ENCODE results near the gene XXYLT1. TPM values are rescaled to one million over a fixed set of nuclear protein-coding genes. Genes with fewer than 3 reads are reported as not detected.

The XXYLT1 gene
- total and polyA plus RNA-seq, 9 of the 15 experiments (the other 6 are each of a cell fraction or from before 2014, with no cell fraction given) = 1.9 to 18.9 (median 15.0) TPM

DNA sequence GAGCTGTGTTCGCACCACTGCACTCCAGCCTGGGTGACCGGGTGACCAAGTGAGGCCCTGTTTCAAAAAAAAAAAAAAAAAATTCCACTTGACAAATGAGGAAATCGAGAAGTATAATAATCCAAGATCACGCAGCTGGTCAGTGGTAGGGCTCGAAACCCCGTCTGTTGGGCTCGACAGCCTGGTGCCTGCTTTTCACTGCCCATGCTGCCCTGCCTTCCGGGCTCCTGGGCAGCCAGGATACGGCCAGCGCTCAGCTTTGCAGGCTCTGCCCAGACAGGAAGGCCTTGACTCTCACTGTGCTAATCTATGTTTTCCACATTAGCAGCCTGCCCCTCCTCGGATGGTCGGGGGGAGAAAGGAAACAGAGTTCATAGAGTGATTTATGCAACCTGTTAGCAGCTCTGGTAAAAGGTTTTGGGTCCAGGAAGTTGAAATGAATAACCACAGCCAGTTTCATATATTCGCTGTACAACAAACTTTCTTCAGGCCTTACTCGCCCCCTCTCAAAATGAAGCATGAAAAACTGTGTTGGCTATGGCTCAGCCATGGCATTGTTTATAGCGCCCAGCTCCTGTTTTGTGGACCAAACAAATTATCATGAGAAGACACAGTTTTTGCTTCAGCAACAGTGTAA, 108.8 kb downstream of the XXYLT1 start (continued):
- TF ChIP-seq, protein P1, sequence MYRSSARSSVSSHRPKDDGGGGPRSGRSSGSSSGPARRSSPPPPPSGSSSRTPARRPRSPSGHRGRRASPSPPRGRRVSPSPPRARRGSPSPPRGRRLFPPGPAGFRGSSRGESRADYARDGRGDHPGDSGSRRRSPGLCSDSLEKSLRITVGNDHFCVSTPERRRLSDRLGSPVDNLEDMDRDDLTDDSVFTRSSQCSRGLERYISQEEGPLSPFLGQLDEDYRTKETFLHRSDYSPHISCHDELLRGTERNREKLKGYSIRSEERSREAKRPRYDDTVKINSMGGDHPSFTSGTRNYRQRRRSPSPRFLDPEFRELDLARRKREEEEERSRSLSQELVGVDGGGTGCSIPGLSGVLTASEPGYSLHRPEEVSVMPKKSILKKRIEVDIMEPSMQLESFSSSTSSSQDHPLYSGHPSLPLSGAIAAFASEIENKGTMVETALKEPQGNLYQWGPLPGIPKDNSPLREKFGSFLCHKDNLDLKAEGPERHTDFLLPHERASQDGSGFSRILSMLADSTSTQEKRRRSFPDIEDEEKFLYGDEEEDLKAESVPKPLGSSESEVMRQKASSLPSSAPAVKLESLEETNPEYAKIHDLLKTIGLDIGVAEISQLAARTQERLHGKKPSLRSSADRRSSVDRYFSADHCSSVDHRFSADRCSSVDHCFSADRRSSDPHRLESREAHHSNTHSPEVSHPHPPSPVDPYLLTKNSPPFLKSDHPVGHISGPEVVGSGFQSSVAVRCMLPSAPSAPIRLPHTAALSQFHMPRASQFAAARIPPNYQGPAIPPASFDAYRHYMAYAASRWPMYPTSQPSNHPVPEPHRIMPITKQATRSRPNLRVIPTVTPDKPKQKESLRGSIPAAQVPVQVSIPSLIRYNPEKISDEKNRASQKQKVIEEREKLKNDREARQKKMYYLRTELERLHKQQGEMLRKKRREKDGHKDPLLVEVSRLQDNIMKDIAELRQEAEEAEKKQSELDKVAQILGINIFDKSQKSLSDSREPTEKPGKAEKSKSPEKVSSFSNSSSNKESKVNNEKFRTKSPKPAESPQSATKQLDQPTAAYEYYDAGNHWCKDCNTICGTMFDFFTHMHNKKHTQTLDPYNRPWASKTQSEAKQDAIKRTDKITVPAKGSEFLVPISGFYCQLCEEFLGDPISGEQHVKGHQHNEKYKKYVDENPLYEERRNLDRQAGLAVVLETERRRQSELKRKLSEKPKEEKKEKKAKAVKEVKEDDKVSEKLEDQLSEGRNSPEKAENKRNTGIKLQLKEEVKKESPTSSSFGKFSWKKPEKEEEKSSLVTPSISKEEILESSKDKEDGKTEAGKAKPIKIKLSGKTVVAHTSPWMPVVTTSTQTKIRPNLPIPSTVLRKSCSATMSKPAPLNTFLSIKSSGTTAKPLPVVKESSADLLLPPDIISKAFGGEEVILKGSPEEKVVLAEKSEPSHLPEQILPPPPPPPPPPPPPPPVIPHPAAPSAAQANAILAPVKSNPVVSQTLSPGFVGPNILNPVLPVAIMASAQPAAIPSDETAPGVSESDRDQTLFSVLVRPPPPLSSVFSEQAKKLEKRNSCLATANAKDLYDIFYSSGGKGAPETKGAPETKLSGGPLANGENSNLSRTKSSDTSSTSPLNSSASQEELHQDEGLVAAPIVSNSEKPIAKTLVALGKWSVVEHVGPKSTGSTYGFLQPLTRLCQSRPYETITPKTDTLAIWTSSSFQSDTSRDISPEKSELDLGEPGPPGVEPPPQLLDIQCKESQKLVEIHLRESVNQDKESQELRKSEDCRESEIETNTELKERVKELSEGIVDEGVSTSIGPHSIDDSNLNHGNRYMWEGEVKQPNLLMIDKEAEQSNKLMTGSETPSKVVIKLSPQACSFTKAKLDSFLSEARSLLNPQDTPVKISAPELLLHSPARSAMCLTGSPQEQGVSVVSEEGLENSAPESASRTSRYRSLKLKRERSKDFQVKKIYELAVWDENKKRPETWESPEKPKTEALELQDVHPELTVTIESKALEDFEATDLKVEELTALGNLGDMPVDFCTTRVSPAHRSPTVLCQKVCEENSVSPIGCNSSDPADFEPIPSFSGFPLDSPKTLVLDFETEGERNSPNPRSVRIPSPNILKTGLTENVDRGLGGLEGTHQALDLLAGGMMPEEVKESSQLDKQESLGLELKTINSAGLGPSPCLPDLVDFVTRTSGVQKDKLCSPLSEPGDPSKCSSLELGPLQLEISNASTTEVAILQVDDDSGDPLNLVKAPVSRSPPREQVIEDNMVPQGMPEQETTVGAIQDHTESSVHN (IDR thresholded peaks at IDR 0.05; ENCODE audit: borderline replicate concordance in 1 of 2, low read depth in 1 of 2) = no peak
- 0 out of 2 replicates have a peak, but pooled peaks have one; percentile 52 for TF ChIP-seq ZNF586 (CRISPR knock-in tag; conservative IDR thresholded peaks at IDR 0.05)
- TF ChIP-seq DMBX1 (CRISPR knock-in tag; IDR thresholded peaks at IDR 0.05; ENCODE audit: borderline replicate concordance) = peak; percentile 97
- TF ChIP-seq, protein P2, sequence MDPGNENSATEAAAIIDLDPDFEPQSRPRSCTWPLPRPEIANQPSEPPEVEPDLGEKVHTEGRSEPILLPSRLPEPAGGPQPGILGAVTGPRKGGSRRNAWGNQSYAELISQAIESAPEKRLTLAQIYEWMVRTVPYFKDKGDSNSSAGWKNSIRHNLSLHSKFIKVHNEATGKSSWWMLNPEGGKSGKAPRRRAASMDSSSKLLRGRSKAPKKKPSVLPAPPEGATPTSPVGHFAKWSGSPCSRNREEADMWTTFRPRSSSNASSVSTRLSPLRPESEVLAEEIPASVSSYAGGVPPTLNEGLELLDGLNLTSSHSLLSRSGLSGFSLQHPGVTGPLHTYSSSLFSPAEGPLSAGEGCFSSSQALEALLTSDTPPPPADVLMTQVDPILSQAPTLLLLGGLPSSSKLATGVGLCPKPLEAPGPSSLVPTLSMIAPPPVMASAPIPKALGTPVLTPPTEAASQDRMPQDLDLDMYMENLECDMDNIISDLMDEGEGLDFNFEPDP (CRISPR knock-in tag; IDR thresholded peaks at IDR 0.05) = no peak
- TF ChIP-seq, protein P3, sequence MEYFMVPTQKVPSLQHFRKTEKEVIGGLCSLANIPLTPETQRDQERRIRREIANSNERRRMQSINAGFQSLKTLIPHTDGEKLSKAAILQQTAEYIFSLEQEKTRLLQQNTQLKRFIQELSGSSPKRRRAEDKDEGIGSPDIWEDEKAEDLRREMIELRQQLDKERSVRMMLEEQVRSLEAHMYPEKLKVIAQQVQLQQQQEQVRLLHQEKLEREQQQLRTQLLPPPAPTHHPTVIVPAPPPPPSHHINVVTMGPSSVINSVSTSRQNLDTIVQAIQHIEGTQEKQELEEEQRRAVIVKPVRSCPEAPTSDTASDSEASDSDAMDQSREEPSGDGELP (CRISPR knock-in tag; IDR thresholded peaks at IDR 0.05; ENCODE audit: borderline replicate concordance) = peak; percentile 32; the same call in 1 of the 2 replicates
- no peak for TF ChIP-seq ELF2 (CRISPR knock-in tag; IDR thresholded peaks at IDR 0.05)
- TF ChIP-seq, protein P4, sequence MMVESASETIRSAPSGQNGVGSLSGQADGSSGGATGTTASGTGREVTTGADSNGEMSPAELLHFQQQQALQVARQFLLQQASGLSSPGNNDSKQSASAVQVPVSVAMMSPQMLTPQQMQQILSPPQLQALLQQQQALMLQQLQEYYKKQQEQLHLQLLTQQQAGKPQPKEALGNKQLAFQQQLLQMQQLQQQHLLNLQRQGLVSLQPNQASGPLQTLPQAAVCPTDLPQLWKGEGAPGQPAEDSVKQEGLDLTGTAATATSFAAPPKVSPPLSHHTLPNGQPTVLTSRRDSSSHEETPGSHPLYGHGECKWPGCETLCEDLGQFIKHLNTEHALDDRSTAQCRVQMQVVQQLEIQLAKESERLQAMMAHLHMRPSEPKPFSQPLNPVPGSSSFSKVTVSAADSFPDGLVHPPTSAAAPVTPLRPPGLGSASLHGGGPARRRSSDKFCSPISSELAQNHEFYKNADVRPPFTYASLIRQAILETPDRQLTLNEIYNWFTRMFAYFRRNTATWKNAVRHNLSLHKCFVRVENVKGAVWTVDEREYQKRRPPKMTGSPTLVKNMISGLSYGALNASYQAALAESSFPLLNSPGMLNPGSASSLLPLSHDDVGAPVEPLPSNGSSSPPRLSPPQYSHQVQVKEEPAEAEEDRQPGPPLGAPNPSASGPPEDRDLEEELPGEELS (CRISPR knock-in tag; IDR thresholded peaks at IDR 0.05; ENCODE audit: borderline replicate concordance) = no peak
- TF ChIP-seq SMAD1 (IDR thresholded peaks at IDR 0.05; ENCODE audit: low read depth, low read length, partially characterized antibody) = no peak
- TF ChIP-seq, protein P5, sequence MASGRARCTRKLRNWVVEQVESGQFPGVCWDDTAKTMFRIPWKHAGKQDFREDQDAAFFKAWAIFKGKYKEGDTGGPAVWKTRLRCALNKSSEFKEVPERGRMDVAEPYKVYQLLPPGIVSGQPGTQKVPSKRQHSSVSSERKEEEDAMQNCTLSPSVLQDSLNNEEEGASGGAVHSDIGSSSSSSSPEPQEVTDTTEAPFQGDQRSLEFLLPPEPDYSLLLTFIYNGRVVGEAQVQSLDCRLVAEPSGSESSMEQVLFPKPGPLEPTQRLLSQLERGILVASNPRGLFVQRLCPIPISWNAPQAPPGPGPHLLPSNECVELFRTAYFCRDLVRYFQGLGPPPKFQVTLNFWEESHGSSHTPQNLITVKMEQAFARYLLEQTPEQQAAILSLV (tag; IDR thresholded peaks at IDR 0.05) = no peak
- TF ChIP-seq ZNF583 (CRISPR knock-in tag; IDR thresholded peaks at IDR 0.05) = no peak
- TF ChIP-seq, protein P6, sequence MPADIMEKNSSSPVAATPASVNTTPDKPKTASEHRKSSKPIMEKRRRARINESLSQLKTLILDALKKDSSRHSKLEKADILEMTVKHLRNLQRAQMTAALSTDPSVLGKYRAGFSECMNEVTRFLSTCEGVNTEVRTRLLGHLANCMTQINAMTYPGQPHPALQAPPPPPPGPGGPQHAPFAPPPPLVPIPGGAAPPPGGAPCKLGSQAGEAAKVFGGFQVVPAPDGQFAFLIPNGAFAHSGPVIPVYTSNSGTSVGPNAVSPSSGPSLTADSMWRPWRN (IDR thresholded peaks at IDR 0.05; ENCODE audit: low read depth) = no peak
- no peak for TF ChIP-seq LCOR (CRISPR knock-in tag; IDR thresholded peaks at IDR 0.05)

Data from K562 (cell line).